Stimulated activated CD8-positive, alpha-beta memory T cell treated with anti-CD3 and anti-CD28 coated beads, Interleukin-2, amount 100 ng/mL, for 1 hour (primary cell): ENCODE data around the gene SYT1.

ENCODE experiments used
- DNase-seq, 2 donors: peaks; one replicate each; pipeline ENCODE4 v3.0.0-alpha.2; 2020; ENCODE audit warnings: low read depth in 2 of 2

SYT1 gene

GRCh38 chr12:79434561-79434960, 570.0 kb downstream of the SYT1 start:
- DNase-seq = no peak

- no peak for DNase-seq
Observed at GRCh38 chr12:79435742-79436141, 571.2 kb downstream of the SYT1 start.

GRCh38 chr12:79438480-79439174, 574.1 kb downstream of the SYT1 start:
- DNase-seq = no peak

- no peak for DNase-seq
Observed at GRCh38 chr12:79439175-79439825, 574.7 kb downstream of the SYT1 start.

- DNase-seq = no peak
Observed at GRCh38 chr12:79441534-79441933, 577.0 kb downstream of the SYT1 start.

- DNase-seq = no peak
Observed at GRCh38 chr12:79442396-79442795, 577.8 kb downstream of the SYT1 start.

- DNase-seq = no peak
Observed at GRCh38 chr12:79444089-79444488, 579.5 kb downstream of the SYT1 start.

GRCh38 chr12:79448816-79449215, 584.2 kb downstream of the SYT1 start:
- no peak for DNase-seq

GRCh38 chr12:79451365-79451764, 586.8 kb downstream of the SYT1 start:
- DNase-seq = no peak

- no peak for DNase-seq
Observed at GRCh38 chr12:79451978-79452377, 587.4 kb downstream of the SYT1 start.

GRCh38 chr12:79452906-79453305, 588.3 kb downstream of the SYT1 start:
- DNase-seq = no peak

GRCh38 chr12:79453820-79454219, 589.2 kb downstream of the SYT1 start:
- no peak for DNase-seq

GRCh38 chr12:79454338-79454843, 589.8 kb downstream of the SYT1 start:
- DNase-seq = no peak

- no peak for DNase-seq
Observed at GRCh38 chr12:79455286-79455685, 590.7 kb downstream of the SYT1 start.

- DNase-seq = no peak
Observed at GRCh38 chr12:79482323-79482722, 617.7 kb downstream of the SYT1 start.

- DNase-seq = no peak
Observed at GRCh38 chr12:79482921-79483320, 618.3 kb downstream of the SYT1 start.

GRCh38 chr12:79486154-79486553, 621.6 kb downstream of the SYT1 start:
- no peak for DNase-seq

GRCh38 chr12:79487386-79488110, 623.0 kb downstream of the SYT1 start:
- no peak for DNase-seq
